Naive thymus-derived CD4-positive, alpha-beta T cell (primary cell): ENCODE data around the gene SRPK2. TPM values are rescaled to one million over a fixed set of nuclear protein-coding genes. Genes with fewer than 3 reads are reported as not detected.

Experiments
- ATAC-seq: fragments of 150-1000 bp; cut with Tn5 transposase; 2 replicates; pipeline ENCODE4 v1.10.0; 2021; ENCODE audit warnings: mild to moderate bottlenecking, moderate library complexity
- CTCF ChIA-PET: fragments of 350-600 bp; sonication (Branson Sonifier 250); formaldehyde crosslinking; loops from one replicate; lab custom pipeline; 2021; ENCODE audit warnings: antibody characterized with exemption; lab: Charles Lee
- POLR2A ChIA-PET: fragments of 350-600 bp; sonication (Branson Sonifier 250); formaldehyde crosslinking; loops from one replicate; lab custom pipeline; 2021; ENCODE audit warnings: antibody characterized with exemption, inconsistent platforms; lab: Charles Lee
- DNase-seq, 9 donors: peaks; one replicate each; pipeline versions ENCODE4 v3.0.0 to v3.0.0-alpha.2; 2020 to 2022; ENCODE audit warnings: mixed read lengths in 1 of 9
- H3K27ac ChIP-seq: one replicate; pipeline ENCODE4 v1.7.0; 2013; ENCODE audit warnings: mild to moderate bottlenecking, low read depth, low read length, moderate library complexity
- H3K27me3 ChIP-seq, 2 donors: one replicate each; pipeline ENCODE4 v1.7.0; 2013; ENCODE audit warnings: low read length in 2 of 2, mild to moderate bottlenecking in 2 of 2, moderate library complexity in 2 of 2; ENCODE audit not compliant: control insufficient read depth in 2 of 2, insufficient read depth in 2 of 2
- H3K36me3 ChIP-seq, 3 experiments: 1 replicate in 2 of 3; 2 replicates in 1 of 3; pipeline ENCODE4 v1.7.0; 2013; ENCODE audit warnings: low read length in 3 of 3, mild to moderate bottlenecking in 3 of 3, moderate library complexity in 1 of 3; ENCODE audit not compliant: insufficient read depth in 3 of 3, control insufficient read depth in 2 of 3
- H3K4me1 ChIP-seq, 2 donors: one replicate each; pipeline ENCODE4 v1.7.0; 2013; ENCODE audit warnings: low read length in 2 of 2, mild to moderate bottlenecking in 2 of 2, moderate library complexity in 1 of 2; ENCODE audit not compliant: control insufficient read depth in 2 of 2, insufficient read depth in 2 of 2
- H3K4me3 ChIP-seq: 2 replicates; pipeline ENCODE4 v1.7.0; 2013; ENCODE audit warnings: mild to moderate bottlenecking, low read length
- H3K9me3 ChIP-seq, 3 experiments: 1 replicate in 2 of 3; 2 replicates in 1 of 3; pipeline ENCODE4 v1.7.0; 2013; ENCODE audit warnings: low read length in 3 of 3; ENCODE audit not compliant: control insufficient read depth in 2 of 3
- H3K27ac Mint-ChIP-seq, 9 donors: one replicate each; pipeline ENCODE4 v1.8.0; 2020 to 2022; ENCODE audit warnings: mixed read lengths in 9 of 9, mild to moderate bottlenecking in 8 of 9, moderate library complexity in 5 of 9, inconsistent platforms in 2 of 9
- H3K27me3 Mint-ChIP-seq, 5 donors: one replicate each; pipeline ENCODE4 v1.8.0; 2021 to 2022; ENCODE audit warnings: mixed read lengths in 5 of 5, mild to moderate bottlenecking in 1 of 5
- H3K36me3 Mint-ChIP-seq, 5 donors: one replicate each; pipeline ENCODE4 v1.8.0; 2020 to 2022; ENCODE audit warnings: mixed read lengths in 5 of 5, mild to moderate bottlenecking in 3 of 5, inconsistent platforms in 1 of 5
- H3K4me1 Mint-ChIP-seq, 7 donors: one replicate each; pipeline ENCODE4 v1.8.0; 2020 to 2022; ENCODE audit warnings: mixed read lengths in 7 of 7, mild to moderate bottlenecking in 3 of 7, inconsistent platforms in 1 of 7
- H3K4me3 Mint-ChIP-seq, 10 donors: one replicate each; pipeline ENCODE4 v1.8.0; 2020 to 2022; ENCODE audit warnings: mild to moderate bottlenecking in 10 of 10, mixed read lengths in 10 of 10, moderate library complexity in 6 of 10, inconsistent platforms in 2 of 10
- H3K9me3 Mint-ChIP-seq, 11 donors: one replicate each; pipeline ENCODE4 v1.8.0; 2020 to 2022; ENCODE audit warnings: mixed read lengths in 11 of 11, mild to moderate bottlenecking in 4 of 11, inconsistent platforms in 1 of 11, moderate library complexity in 1 of 11
- intact Hi-C, 2 donors: fragments of 100-400 bp; cut with micrococcal nuclease; formaldehyde crosslinking; loops; one replicate each; pipeline ENCODE4 v1.15.1; 2023
- polyA plus RNA-seq, 2 donors: library from polyadenylated mRNA; unstranded; fragments of 300-500 nt; fragmentation: Illumina TruSeq; gene quantifications; one replicate each; pipeline ENCODE4 v1.2.3, GENCODE V29; 2021
- total RNA-seq, 6 experiments: library from RNA in 5 of 6; stranded (reverse) in 5 of 6; gene quantifications; 1 replicate in 5 of 6; 2 replicates in 1 of 6; pipeline ENCODE4 v1.2.3 and lab custom pipeline; 2021 to 2026

Gene SRPK2
- total and polyA plus RNA-seq, 7 experiments from 2014 or later: 40.2 to 56.7 (median 46.8) TPM

- ATAC-seq (no peak), DNase-seq (no peak)
- no peak overlapping the region for H3K4me3 ChIP-seq
- H3K27ac Mint-ChIP-seq: peak overlapping the region in 8 of 9 donors; percentile 65 to 97 (median 90)
- H3K36me3 Mint-ChIP-seq: peaks cover 0 to 21% (median 11%) of the 10 kb centered on the region in 5 donors
- H3K9me3 ChIP-seq: no peaks in the 10 kb centered on the region
- H3K27ac ChIP-seq: no peak overlapping the region
- H3K9me3 Mint-ChIP-seq: peaks cover 0 to 4% (median under 1%) of the 10 kb centered on the region in 11 donors
- POLR2A ChIA-PET: interaction anchor here (1.0 to 1.4 kb wide), 5 partner anchors 8 to 373 kb away, joined by 3 to 6 read pairs (median 4); partner anchors contain the start of gene SRPK2
- intact Hi-C loops: no loop called here
- no peaks in the 10 kb centered on the region for H3K27me3 Mint-ChIP-seq
- no peaks in the 10 kb centered on the region for H3K27me3 ChIP-seq
- peak overlapping the region in 1 of 10 donors; percentile 81 for H3K4me3 Mint-ChIP-seq
- H3K4me1 Mint-ChIP-seq: peaks cover 44 to 78% (median 75%) of the 10 kb centered on the region in 7 donors
- no peaks in the 10 kb centered on the region for H3K36me3 ChIP-seq
- H3K4me1 ChIP-seq: peaks cover 49 to 50% of the 10 kb centered on the region in 2 donors
- CTCF ChIA-PET: no interaction called here
These were observed 33.0 kb downstream of the SRPK2 start for GRCh38 chr7:105355701-105356100.

- no peaks in the 10 kb centered on the region for H3K9me3 ChIP-seq
- Mint-ChIP-seq H3K36me3 (peaks cover 0 to 14% (median 0%) of the 10 kb centered on the region in 5 donors), H3K4me1 (peaks cover 48 to 81% (median 77%) of the 10 kb centered on the region in 7 donors), H3K4me3 (peak overlapping the region in 9 of 10 donors; percentile 4 to 84 (median 55)), H3K9me3 (peaks cover 0 to 2% (median 0%) of the 10 kb centered on the region in 11 donors), H3K27ac (peak overlapping the region; percentile 73 to 97 (median 92)), H3K27me3 (no peaks in the 10 kb centered on the region)
- peaks cover 54 to 62% of the 10 kb centered on the region in 2 donors for H3K4me1 ChIP-seq
- no peaks in the 10 kb centered on the region for H3K27me3 ChIP-seq
- intact Hi-C loops: loop anchor here in 1 of 2 donors (1.0 kb wide), 1 partner anchor 8 kb away; no protein-coding TSS in a partner anchor
- H3K4me3 ChIP-seq: no peak overlapping the region
- ATAC-seq (no peak), DNase-seq (no peak)
- POLR2A ChIA-PET: interaction anchor here (0.9 kb wide), 2 partner anchors 9 to 1416 kb away, joined by 3 read pairs; no protein-coding TSS in a partner anchor
- H3K36me3 ChIP-seq: no peaks in the 10 kb centered on the region
- CTCF ChIA-PET: no interaction called here
- H3K27ac ChIP-seq: peak overlapping the region; percentile 48
These were observed 34.3 kb downstream of the SRPK2 start for GRCh38 chr7:105354383-105354782.

- no peaks in the 10 kb centered on the region for H3K9me3 ChIP-seq
- ATAC-seq (no peak), DNase-seq (no peak)
- peaks cover 48 to 80% (median 78%) of the 10 kb centered on the region in 7 donors for H3K4me1 Mint-ChIP-seq
- CTCF ChIA-PET: no interaction called here
- H3K36me3 ChIP-seq: no peaks in the 10 kb centered on the region
- H3K27me3 Mint-ChIP-seq: no peaks in the 10 kb centered on the region
- H3K27ac ChIP-seq: peak overlapping the region; percentile 48
- H3K27ac Mint-ChIP-seq: peak overlapping the region; percentile 73 to 97 (median 92)
- peaks cover 0 to 2% (median 0%) of the 10 kb centered on the region in 11 donors for H3K9me3 Mint-ChIP-seq
- H3K4me1 ChIP-seq: peaks cover 54 to 63% of the 10 kb centered on the region in 2 donors
- H3K4me3 ChIP-seq: no peak overlapping the region
- H3K4me3 Mint-ChIP-seq: peak overlapping the region; percentile 38 to 84 (median 64)
- intact Hi-C loops: loop anchor here in 1 of 2 donors (1.0 to 2.0 kb wide), 3 partner anchors 8 to 17 kb away; no protein-coding TSS in a partner anchor
- no peaks in the 10 kb centered on the region for H3K27me3 ChIP-seq
- POLR2A ChIA-PET: interaction anchor here (0.8 to 1.7 kb wide), 2 partner anchors 207 to 410 kb away, joined by 3 to 8 read pairs; no protein-coding TSS in a partner anchor
- H3K36me3 Mint-ChIP-seq: peaks cover 0 to 15% (median 0%) of the 10 kb centered on the region in 5 donors
These were observed 34.9 kb downstream of the SRPK2 start for GRCh38 chr7:105353752-105354328.

- ChIA-PET CTCF (interaction anchor here (0.7 to 1.3 kb wide), 5 partner anchors 11 to 342 kb away, joined by 3 to 7 read pairs (median 4); no protein-coding TSS in a partner anchor), POLR2A (interaction anchor here (0.6 to 1.9 kb wide), 9 partner anchors 16 to 410 kb away, joined by 3 to 17 read pairs (median 3); partner anchors contain the start of genes KMT2E and SRPK2)
- H3K27ac Mint-ChIP-seq: peak overlapping the region; percentile 73 to 98 (median 92)
- peaks cover 54 to 63% of the 10 kb centered on the region in 2 donors for H3K4me1 ChIP-seq
- no peaks in the 10 kb centered on the region for H3K9me3 ChIP-seq
- no peaks in the 10 kb centered on the region for H3K36me3 ChIP-seq
- ATAC-seq: no peak
- peak overlapping the region; percentile 48 for H3K27ac ChIP-seq
- no peak overlapping the region for H3K4me3 ChIP-seq
- H3K27me3 ChIP-seq: no peaks in the 10 kb centered on the region
- H3K27me3 Mint-ChIP-seq: no peaks in the 10 kb centered on the region
- peak overlapping the region; percentile 32 to 84 (median 73) for H3K4me3 Mint-ChIP-seq
- intact Hi-C loops: loop anchor here (1.0 to 2.0 kb wide), 8 partner anchors 16 to 409 kb away; partner anchors contain the start of gene SRPK2 (in 1 of the 2)
- peaks cover 0 to 2% (median 0%) of the 10 kb centered on the region in 11 donors for H3K9me3 Mint-ChIP-seq
- peaks cover 45 to 79% (median 70%) of the 10 kb centered on the region in 7 donors for H3K4me1 Mint-ChIP-seq
- DNase-seq: peak in 1 of 9 donors; percentile 14
- peaks cover 0 to 13% (median 0%) of the 10 kb centered on the region in 5 donors for H3K36me3 Mint-ChIP-seq
These were observed 35.6 kb downstream of the SRPK2 start for GRCh38 chr7:105352901-105353668.

- Mint-ChIP-seq H3K36me3 (peaks cover 0 to 13% (median 0%) of the 10 kb centered on the region in 5 donors), H3K4me3 (peak overlapping the region; percentile 74 to 89 (median 81)), H3K27me3 (no peaks in the 10 kb centered on the region), H3K9me3 (peaks cover 0 to 2% (median 0%) of the 10 kb centered on the region in 11 donors), H3K4me1 (peaks cover 45 to 82% (median 66%) of the 10 kb centered on the region in 7 donors), H3K27ac (peak overlapping the region; percentile 73 to 98 (median 92))
- Histone ChIP-seq H3K27me3 (no peaks in the 10 kb centered on the region), H3K36me3 (no peaks in the 10 kb centered on the region), H3K27ac (peak overlapping the region; percentile 48), H3K4me1 (peaks cover 62 to 67% of the 10 kb centered on the region in 2 donors), H3K9me3 (no peaks in the 10 kb centered on the region), H3K4me3 (peak overlapping the region; percentile 44)
- DNase-seq (peak; percentile 22 to 88 (median 82)), ATAC-seq (peak; percentile 99)
- intact Hi-C loops: loop anchor here (1.0 to 2.0 kb wide), 8 partner anchors 15 to 408 kb away; partner anchors contain the start of gene SRPK2 (in 1 of the 2)
- ChIA-PET CTCF (interaction anchor here (0.6 to 1.3 kb wide), 6 partner anchors 10 to 78 kb away, joined by 3 to 7 read pairs (median 4); no protein-coding TSS in a partner anchor), POLR2A (interaction anchor here (0.6 to 1.9 kb wide), 13 partner anchors 9 to 412 kb away, joined by 3 to 17 read pairs (median 3); partner anchors contain the start of genes KMT2E and SRPK2)
These were observed 36.6 kb downstream of the SRPK2 start for GRCh38 chr7:105352018-105352612.
